GM12892 (cell line): ENCODE measurements around the gene SLC4A2.

ENCODE experiments used
- POLR2A ChIP-seq: IDR thresholded peaks from 2 replicates; pipeline ENCODE4 v1.6.1; 2011; ENCODE audit warnings: low read depth, low read length, control low read depth
- POLR2AphosphoS5 ChIP-seq: IDR thresholded peaks from 2 replicates; pipeline ENCODE4 v1.6.1; 2011; ENCODE audit warnings: low read depth, low read length, control low read depth
- TAF1 ChIP-seq: IDR thresholded peaks from 2 replicates; pipeline ENCODE4 v1.6.1; 2011; ENCODE audit warnings: low read depth, mild to moderate bottlenecking, control low read depth, low read length, borderline replicate concordance

DNA sequence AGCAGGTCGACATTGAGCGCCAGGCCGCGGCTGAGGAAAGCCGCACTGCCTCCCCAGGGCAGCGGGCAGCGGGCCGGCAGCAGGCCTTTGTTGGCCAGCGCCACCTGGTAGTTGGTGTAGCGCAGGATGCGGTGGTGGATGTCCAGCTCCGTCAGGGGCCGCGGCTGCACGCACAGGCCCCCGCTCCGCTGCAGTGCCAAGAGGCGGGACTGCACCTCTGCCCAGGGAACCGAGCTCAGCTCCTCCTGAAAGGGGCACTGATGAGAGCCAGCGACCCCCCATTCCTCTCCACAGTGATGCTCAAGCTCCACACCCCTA lies 40.3 kb upstream of the SLC4A2 start:
- no peak for TF ChIP-seq POLR2A
- TF ChIP-seq TAF1: no peak
- no peak for TF ChIP-seq POLR2AphosphoS5
